Astrocyte (in vitro differentiated cells and primary cell): ENCODE results near the gene PAK4. TPM values are rescaled to one million over a fixed set of nuclear protein-coding genes. Genes with fewer than 3 reads are reported as not detected.

ENCODE experiments used
- DNase-seq: peaks from one replicate; pipeline ENCODE4 v3.0.0-alpha.2; 2010; ENCODE audit warnings: low read depth
- FAIRE-seq: peaks from 2 replicates; lab custom pipeline; 2011; peaks lifted over from hg19 to GRCh38; lab: Jason Lieb, UNC
- H2AFZ ChIP-seq: 2 replicates; pipeline ENCODE4 v1.6.0; 2012; ENCODE audit warnings: low read depth, low read length, inconsistent platforms
- H3K27ac ChIP-seq: 2 replicates; pipeline ENCODE4 v1.5.1; 2011; ENCODE audit warnings: low read depth, low read length, inconsistent platforms
- H3K27me3 ChIP-seq: 2 replicates; pipeline ENCODE4 v1.6.0; 2011; ENCODE audit warnings: low read length, inconsistent platforms; ENCODE audit not compliant: insufficient read depth
- H3K36me3 ChIP-seq: 2 replicates; pipeline ENCODE4 v1.5.1; 2011; ENCODE audit warnings: low read length, inconsistent platforms; ENCODE audit not compliant: insufficient read depth
- H3K4me1 ChIP-seq: 2 replicates; pipeline ENCODE4 v1.5.1; 2011; ENCODE audit warnings: low read length, inconsistent platforms; ENCODE audit not compliant: insufficient read depth
- H3K4me2 ChIP-seq: 2 replicates; pipeline ENCODE4 v1.6.0; 2012; ENCODE audit warnings: low read length, inconsistent platforms
- H3K4me3 ChIP-seq: 2 replicates; pipeline ENCODE4 v1.5.1; 2011; ENCODE audit warnings: low read depth, mild to moderate bottlenecking, low read length, inconsistent platforms; ENCODE audit not compliant: insufficient read depth
- H3K79me2 ChIP-seq: 2 replicates; pipeline ENCODE4 v1.6.0; 2012; ENCODE audit warnings: mild to moderate bottlenecking, low read length, inconsistent platforms; ENCODE audit not compliant: insufficient read depth
- H3K9ac ChIP-seq: 2 replicates; pipeline ENCODE4 v1.6.0; 2012; ENCODE audit warnings: mild to moderate bottlenecking, low read length, inconsistent platforms
- H3K9me3 ChIP-seq: 2 replicates; pipeline ENCODE4 v1.5.1; 2012; ENCODE audit warnings: low read depth, mild to moderate bottlenecking, low read length, inconsistent platforms; ENCODE audit not compliant: insufficient read depth
- H4K20me1 ChIP-seq: 2 replicates; pipeline ENCODE4 v1.6.0; 2012; ENCODE audit warnings: low read length, inconsistent platforms; ENCODE audit not compliant: insufficient read depth
- H3K27ac Mint-ChIP-seq: one replicate; pipeline ENCODE4 v1.8.0; 2021; ENCODE audit warnings: mild to moderate bottlenecking, mixed read lengths; ENCODE audit not compliant: unreplicated experiment
- H3K27me3 Mint-ChIP-seq: one replicate; pipeline ENCODE4 v1.8.0; 2021; ENCODE audit warnings: low read depth, mixed read lengths; ENCODE audit not compliant: unreplicated experiment
- H3K36me3 Mint-ChIP-seq: one replicate; pipeline ENCODE4 v1.8.0; 2021; ENCODE audit warnings: low read depth, mixed read lengths; ENCODE audit not compliant: unreplicated experiment
- H3K4me1 Mint-ChIP-seq: one replicate; pipeline ENCODE4 v1.8.0; 2021; ENCODE audit warnings: low read depth, mixed read lengths; ENCODE audit not compliant: unreplicated experiment
- H3K4me3 Mint-ChIP-seq: one replicate; pipeline ENCODE4 v1.8.0; 2021; ENCODE audit warnings: mild to moderate bottlenecking, moderate library complexity, mixed read lengths; ENCODE audit not compliant: unreplicated experiment
- H3K9me3 Mint-ChIP-seq: one replicate; pipeline ENCODE4 v1.8.0; 2021; ENCODE audit warnings: mild to moderate bottlenecking, mixed read lengths; ENCODE audit not compliant: unreplicated experiment
- EZH2 ChIP-seq: IDR thresholded peaks from 2 replicates; pipeline ENCODE4 v1.6.1; 2012; ENCODE audit warnings: mild to moderate bottlenecking, low read length, inconsistent platforms; ENCODE audit not compliant: insufficient read depth
- total RNA-seq: library from RNA; stranded (reverse); gene quantifications from 2 replicates; pipeline ENCODE4 v1.2.1, GENCODE V29; 2021
- TF ChIP-seq, protein P1 (sequence below): IDR thresholded peaks from 2 replicates; pipeline ENCODE4 v1.5.1; 2011; ENCODE audit warnings: low read depth, mild to moderate bottlenecking, inconsistent platforms, low read length, moderate library complexity; ENCODE audit not compliant: insufficient read depth

PAK4 gene
- total RNA-seq, 1 donor from 2014 or later: 48.0 TPM

DNA sequence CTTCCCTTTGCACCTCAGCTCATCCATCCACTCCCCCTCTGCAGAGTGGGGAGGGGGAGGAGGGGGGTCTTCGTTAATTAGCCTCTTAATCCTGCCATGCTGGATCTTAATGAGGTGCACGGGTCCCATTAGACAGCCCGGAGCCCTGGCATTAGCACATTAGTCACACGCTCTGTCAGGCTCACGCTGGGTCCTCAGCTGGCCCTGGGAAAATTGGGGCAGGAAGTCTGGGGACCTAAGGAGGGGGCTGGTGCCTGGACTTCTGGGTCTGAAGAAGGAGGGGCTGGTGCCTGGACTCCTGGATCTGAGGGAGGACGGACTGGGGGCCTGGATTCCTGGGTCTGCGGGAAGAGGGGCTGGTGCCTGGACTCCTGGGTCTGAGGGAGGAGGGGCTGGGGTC, 70.7 kb downstream of the PAK4 start:
- H3K4me3 Mint-ChIP-seq: no peak overlapping the region
- Histone ChIP-seq H3K27me3 (peaks cover 33% of the 10 kb centered on the region), H3K4me2 (no peak overlapping the region), H3K27ac (no peak overlapping the region), H3K36me3 (no peaks in the 10 kb centered on the region), H3K79me2 (no peaks in the 10 kb centered on the region), H3K4me3 (no peak overlapping the region), H2AFZ (no peak overlapping the region), H3K9ac (no peak overlapping the region), H3K4me1 (no peaks in the 10 kb centered on the region), H4K20me1 (no peaks in the 10 kb centered on the region), H3K9me3 (no peaks in the 10 kb centered on the region)
- H3K36me3 Mint-ChIP-seq: no peaks in the 10 kb centered on the region
- no peak for FAIRE-seq
- H3K4me1 Mint-ChIP-seq: peaks cover 2% of the 10 kb centered on the region
- H3K27me3 Mint-ChIP-seq: peaks cover 61% of the 10 kb centered on the region
- no peak for DNase-seq
- no peak overlapping the region for H3K27ac Mint-ChIP-seq
- no peaks in the 10 kb centered on the region for H3K9me3 Mint-ChIP-seq
- no peak for TF ChIP-seq EZH2
- TF ChIP-seq, protein P1, sequence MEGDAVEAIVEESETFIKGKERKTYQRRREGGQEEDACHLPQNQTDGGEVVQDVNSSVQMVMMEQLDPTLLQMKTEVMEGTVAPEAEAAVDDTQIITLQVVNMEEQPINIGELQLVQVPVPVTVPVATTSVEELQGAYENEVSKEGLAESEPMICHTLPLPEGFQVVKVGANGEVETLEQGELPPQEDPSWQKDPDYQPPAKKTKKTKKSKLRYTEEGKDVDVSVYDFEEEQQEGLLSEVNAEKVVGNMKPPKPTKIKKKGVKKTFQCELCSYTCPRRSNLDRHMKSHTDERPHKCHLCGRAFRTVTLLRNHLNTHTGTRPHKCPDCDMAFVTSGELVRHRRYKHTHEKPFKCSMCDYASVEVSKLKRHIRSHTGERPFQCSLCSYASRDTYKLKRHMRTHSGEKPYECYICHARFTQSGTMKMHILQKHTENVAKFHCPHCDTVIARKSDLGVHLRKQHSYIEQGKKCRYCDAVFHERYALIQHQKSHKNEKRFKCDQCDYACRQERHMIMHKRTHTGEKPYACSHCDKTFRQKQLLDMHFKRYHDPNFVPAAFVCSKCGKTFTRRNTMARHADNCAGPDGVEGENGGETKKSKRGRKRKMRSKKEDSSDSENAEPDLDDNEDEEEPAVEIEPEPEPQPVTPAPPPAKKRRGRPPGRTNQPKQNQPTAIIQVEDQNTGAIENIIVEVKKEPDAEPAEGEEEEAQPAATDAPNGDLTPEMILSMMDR: no peak

GRCh38 chr19:39196860-39197562, 71.4 kb downstream of the PAK4 start, which contains the start of gene NCCRP1:
Gene NCCRP1, plus strand, starts transcription at chr19:39196964. Its CDS starts 19 bp downstream, at chr19:39196983.
- Histone ChIP-seq H3K4me1 (no peaks in the 10 kb centered on the region), H3K4me3 (no peak within 1 kb of the TSS), H3K9ac (no peak within 1 kb of the TSS), H3K79me2 (no peaks in the 10 kb centered on the region), H3K27ac (no peak within 1 kb of the TSS), H4K20me1 (no peaks in the 10 kb centered on the region), H3K27me3 (peaks cover 33% of the 10 kb centered on the region), H2AFZ (no peak within 1 kb of the TSS), H3K36me3 (no peaks in the 10 kb centered on the region), H3K9me3 (no peaks in the 10 kb centered on the region), H3K4me2 (no peak within 1 kb of the TSS)
- no peak within 1 kb of the TSS for H3K27ac Mint-ChIP-seq
- H3K9me3 Mint-ChIP-seq: no peaks in the 10 kb centered on the region
- peak; percentile 80 for TF ChIP-seq EZH2
- TF ChIP-seq, protein P1: no peak
- H3K36me3 Mint-ChIP-seq: peaks cover 3% of the 10 kb centered on the region
- H3K27me3 Mint-ChIP-seq: peaks cover 66% of the 10 kb centered on the region
- no peak within 1 kb of the TSS for H3K4me3 Mint-ChIP-seq
- DNase-seq (no peak), FAIRE-seq (no peak)
- H3K4me1 Mint-ChIP-seq: peaks cover 2% of the 10 kb centered on the region

DNA sequence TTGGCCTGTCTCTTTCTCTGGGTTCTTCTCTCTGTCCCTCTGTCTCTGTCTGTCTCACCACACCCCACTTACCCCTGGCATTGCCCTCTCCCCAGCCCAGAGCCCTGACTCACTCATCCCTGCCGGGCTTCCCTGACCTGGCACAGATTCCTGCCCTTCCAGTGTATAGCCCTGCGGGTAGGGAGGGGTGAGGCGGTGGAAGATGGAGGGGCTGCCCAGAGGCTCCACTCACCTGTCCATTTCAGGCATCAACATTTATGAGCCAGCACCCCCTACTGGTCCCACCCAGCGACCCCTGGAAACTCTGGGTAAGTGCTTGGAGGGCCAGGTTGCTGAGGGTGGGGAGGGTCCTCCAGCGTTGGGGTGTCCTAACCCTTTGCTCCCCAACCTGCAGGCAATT, 72.2 kb downstream of the PAK4 start:
- H3K79me2 ChIP-seq: no peaks in the 10 kb centered on the region
- no peak overlapping the region for H3K4me3 ChIP-seq
- no peak for DNase-seq
- no peaks in the 10 kb centered on the region for H3K9me3 ChIP-seq
- Mint-ChIP-seq H3K36me3 (peaks cover 3% of the 10 kb centered on the region), H3K4me1 (peaks cover 2% of the 10 kb centered on the region), H3K27me3 (peaks cover 69% of the 10 kb centered on the region), H3K27ac (no peak overlapping the region), H3K9me3 (no peaks in the 10 kb centered on the region), H3K4me3 (no peak overlapping the region)
- H3K4me1 ChIP-seq: no peaks in the 10 kb centered on the region
- TF ChIP-seq, protein P1: no peak
- no peak for TF ChIP-seq EZH2
- no peak overlapping the region for H3K4me2 ChIP-seq
- H3K27ac ChIP-seq: no peak overlapping the region
- H2AFZ ChIP-seq: no peak overlapping the region
- peaks cover 34% of the 10 kb centered on the region for H3K27me3 ChIP-seq
- no peak overlapping the region for H3K9ac ChIP-seq
- H3K36me3 ChIP-seq: no peaks in the 10 kb centered on the region
- FAIRE-seq: no peak
- no peaks in the 10 kb centered on the region for H4K20me1 ChIP-seq
